B cell (primary cell): ENCODE data around the gene IRGQ. TPM values are rescaled to one million over a fixed set of nuclear protein-coding genes. Genes with fewer than 3 reads are reported as not detected.

ENCODE experiments used
- ATAC-seq: fragments of 200-7000 bp; cut with Tn5 transposase; one replicate; pipeline ENCODE4 v1.10.0; 2021; ENCODE audit warnings: low read depth, mild to moderate bottlenecking, moderate number of reproducible peaks, moderate library complexity
- CTCF ChIA-PET: fragments of 350-600 bp; sonication (Branson Sonifier 250); formaldehyde crosslinking; loops from one replicate; lab custom pipeline; 2021; ENCODE audit warnings: antibody characterized with exemption, inconsistent platforms; lab: Charles Lee
- POLR2A ChIA-PET: fragments of 350-600 bp; sonication (Branson Sonifier 250); formaldehyde crosslinking; loops from one replicate; lab custom pipeline; 2021; ENCODE audit warnings: antibody characterized with exemption; lab: Charles Lee
- DNase-seq: peaks from one replicate; pipeline ENCODE4 v3.0.0; 2013
- H2AFZ ChIP-seq: 2 replicates; pipeline ENCODE4 v1.6.1; 2012; ENCODE audit warnings: mild to moderate bottlenecking, low read depth, low read length; ENCODE audit not compliant: insufficient read depth, poor library complexity, severe bottlenecking
- H3K27ac ChIP-seq, 2 donors: 1 replicate in 1 of 2; 2 replicates in 1 of 2; pipeline ENCODE4 v1.5.1; 2012 to 2013; ENCODE audit warnings: low read length in 2 of 2, mild to moderate bottlenecking in 2 of 2, moderate library complexity in 1 of 2
- H3K27me3 ChIP-seq, 4 experiments: fragments of 200-600 bp in 1 of 4; sonication (generic) in 1 of 4; replicated peaks in 1 of 4; 1 replicate in 2 of 4; 2 replicates in 2 of 4; pipeline versions ENCODE4 v1.6.1 to v1.7.0; 2013 to 2016; ENCODE audit warnings: low read length in 3 of 4, mild to moderate bottlenecking in 2 of 4, mixed read lengths in 1 of 4, moderate library complexity in 1 of 4; ENCODE audit not compliant: insufficient read depth in 4 of 4, control insufficient read depth in 3 of 4; ENCODE audit errors: control extremely low read depth in 1 of 4
- H3K36me3 ChIP-seq, 2 experiments: replicated peaks in 1 of 2; 1 replicate in 1 of 2; 2 replicates in 1 of 2; pipeline versions ENCODE4 v1.6.1 to v1.7.1; 2013; ENCODE audit warnings: low read length in 1 of 2; ENCODE audit not compliant: insufficient read depth in 2 of 2, control insufficient read depth in 1 of 2; ENCODE audit errors: control extremely low read depth in 1 of 2, extremely low read depth in 1 of 2
- H3K4me1 ChIP-seq, 2 donors: fragments of 200-600 bp in 1 of 2; sonication (generic) in 1 of 2; 1 replicate in 1 of 2; 2 replicates in 1 of 2; pipeline versions ENCODE4 v1.5.1 to v1.6.1; 2013 to 2017; ENCODE audit warnings: low read length in 2 of 2; ENCODE audit not compliant: control insufficient read depth in 2 of 2, insufficient read depth in 2 of 2
- H3K4me2 ChIP-seq: replicated peaks from 2 replicates; pipeline ENCODE3; 2012; ENCODE audit warnings: mild to moderate bottlenecking, low read depth, low read length; ENCODE audit not compliant: poor library complexity, severe bottlenecking
- H3K4me3 ChIP-seq, 5 experiments: fragments of 200-600 bp in 1 of 5; sonication (generic) in 1 of 5; 1 replicate in 3 of 5; 2 replicates in 2 of 5; pipeline versions ENCODE4 v1.5.1 to v1.7.0; 2011 to 2016; ENCODE audit warnings: low read length in 4 of 5, mild to moderate bottlenecking in 4 of 5, low read depth in 2 of 5, control low read depth in 1 of 5, moderate library complexity in 1 of 5; ENCODE audit not compliant: insufficient read depth in 1 of 5; ENCODE audit errors: control extremely low read depth in 1 of 5, extremely low read depth in 1 of 5
- H3K79me2 ChIP-seq: fragments of 200-600 bp; sonication (generic); one replicate; pipeline ENCODE4 v1.6.0; 2016; ENCODE audit warnings: low read length; ENCODE audit not compliant: control insufficient read depth, insufficient read depth
- H3K9ac ChIP-seq: fragments of 200-600 bp; sonication (generic); 2 replicates; pipeline ENCODE4 v1.6.1; 2017; ENCODE audit warnings: mild to moderate bottlenecking, low read length, moderate library complexity
- H3K9me3 ChIP-seq, 3 donors: one replicate each; pipeline versions ENCODE4 v1.6.1 to v1.7.1; 2013; ENCODE audit warnings: low read length in 2 of 3; ENCODE audit not compliant: control insufficient read depth in 2 of 3, insufficient read depth in 1 of 3; ENCODE audit errors: control extremely low read depth in 1 of 3
- H4K20me1 ChIP-seq: 2 replicates; pipeline ENCODE4 v1.6.0; 2012; ENCODE audit warnings: mild to moderate bottlenecking, low read length; ENCODE audit not compliant: insufficient read depth, control insufficient read depth, poor library complexity, severe bottlenecking
- H3K27ac Mint-ChIP-seq: one replicate; pipeline ENCODE4 v1.8.0; 2021; ENCODE audit warnings: mixed read lengths
- H3K27me3 Mint-ChIP-seq: one replicate; pipeline ENCODE4 v1.8.0; 2021; ENCODE audit warnings: mixed read lengths
- H3K4me1 Mint-ChIP-seq: one replicate; pipeline ENCODE4 v1.8.0; 2021; ENCODE audit warnings: mixed read lengths
- H3K4me3 Mint-ChIP-seq: one replicate; pipeline ENCODE4 v1.8.0; 2021; ENCODE audit warnings: mixed read lengths
- H3K9me3 Mint-ChIP-seq: one replicate; pipeline ENCODE4 v1.8.0; 2022; ENCODE audit warnings: mixed read lengths; ENCODE audit not compliant: insufficient read depth
- EZH2 ChIP-seq: IDR thresholded peaks from 2 replicates; pipeline ENCODE4 v1.6.1; 2012; ENCODE audit warnings: borderline replicate concordance, low read depth, mild to moderate bottlenecking, moderate library complexity, low read length; ENCODE audit not compliant: insufficient read depth, poor library complexity, severe bottlenecking
- WGBS: methylation state at CpG from one replicate; pipeline ENCODE4 v1.1.5; 2013; ENCODE audit warnings: missing lambda C conversion rate; ENCODE audit not compliant: insufficient coverage; 5-methylcytosine and 5-hydroxymethylcytosine counted together
- intact Hi-C: fragments of 100-400 bp; cut with micrococcal nuclease; formaldehyde crosslinking; loops from one replicate; pipeline ENCODE4 v1.10.0; 2022
- polyA plus RNA-seq: library from polyadenylated mRNA; depleted of rRNA; stranded (reverse); fragments of >200 nt; gene quantifications from 2 replicates; pipeline ENCODE4 v1.2.3, GENCODE V29; 2012
- total RNA-seq, 2 donors: library from RNA; stranded (reverse); fragments of 120-200 nt in 1 of 2; gene quantifications; 1 replicate in 1 of 2; 2 replicates in 1 of 2; pipeline versions ENCODE4 v1.2.3 to v1.2.4, GENCODE V29; 2013 to 2022
- TF ChIP-seq, protein P1 (sequence below): fragments of 200-600 bp; IDR thresholded peaks from one replicate; pipeline ENCODE4 v1.8.0; 2022; ENCODE audit warnings: antibody characterized with exemption, mild to moderate bottlenecking

The IRGQ gene
- total and polyA plus RNA-seq, 2 donors (not counting 1 experiment from before 2014, with no cell fraction given) = 20.3 to 22.6 TPM

GRCh38 chr19:43619262-43620060 is 23.5 kb upstream of the IRGQ start, which contains the start of gene ZNF428:
Gene ZNF428, minus strand, starts transcription at chr19:43619629. Its CDS starts 5,325 bp downstream, at chr19:43614304.
- ChIA-PET POLR2A (interaction anchor here (1.3 kb wide), 1 partner anchor 87 kb away, joined by 3 read pairs; the partner anchor contains the start of gene ZNF575), CTCF (no interaction called here)
- ATAC-seq (peak; percentile 86), DNase-seq (peak; percentile 92)
- intact Hi-C loops = loop anchor here (1.0 to 2.0 kb wide), 8 partner anchors 19 to 155 kb away; partner anchors contain the start of genes CADM4, IRGQ, PINLYP and SMG9
- H3K27me3 Mint-ChIP-seq = no peaks in the 10 kb centered on the region
- Histone ChIP-seq H3K79me2 (peaks cover 22% of the 10 kb centered on the region), H3K27me3 (no peaks in the 10 kb centered on the region), H3K4me1 (peaks cover 14 to 15% of the 10 kb centered on the region in 2 donors), H2AFZ (peak within 1 kb of the TSS; percentile 94), H3K36me3 (no peaks in the 10 kb centered on the region), H3K4me2 (peak within 1 kb of the TSS; percentile 79), H3K27ac (peak within 1 kb of the TSS; percentile 84 to 88), H3K9ac (peak within 1 kb of the TSS; percentile 86), H3K9me3 (peaks cover 0 to 12% (median 0%) of the 10 kb centered on the region in 3 donors), H3K4me3 (peak within 1 kb of the TSS; percentile 54 to 86 (median 80)), H4K20me1 (peaks cover 15% of the 10 kb centered on the region)
- H3K4me3 Mint-ChIP-seq = peak within 1 kb of the TSS; percentile 98
- H3K9me3 Mint-ChIP-seq = no peaks in the 10 kb centered on the region
- peak within 1 kb of the TSS; percentile 99 for H3K27ac Mint-ChIP-seq
- TF ChIP-seq EZH2 = no peak
- TF ChIP-seq, protein P1, sequence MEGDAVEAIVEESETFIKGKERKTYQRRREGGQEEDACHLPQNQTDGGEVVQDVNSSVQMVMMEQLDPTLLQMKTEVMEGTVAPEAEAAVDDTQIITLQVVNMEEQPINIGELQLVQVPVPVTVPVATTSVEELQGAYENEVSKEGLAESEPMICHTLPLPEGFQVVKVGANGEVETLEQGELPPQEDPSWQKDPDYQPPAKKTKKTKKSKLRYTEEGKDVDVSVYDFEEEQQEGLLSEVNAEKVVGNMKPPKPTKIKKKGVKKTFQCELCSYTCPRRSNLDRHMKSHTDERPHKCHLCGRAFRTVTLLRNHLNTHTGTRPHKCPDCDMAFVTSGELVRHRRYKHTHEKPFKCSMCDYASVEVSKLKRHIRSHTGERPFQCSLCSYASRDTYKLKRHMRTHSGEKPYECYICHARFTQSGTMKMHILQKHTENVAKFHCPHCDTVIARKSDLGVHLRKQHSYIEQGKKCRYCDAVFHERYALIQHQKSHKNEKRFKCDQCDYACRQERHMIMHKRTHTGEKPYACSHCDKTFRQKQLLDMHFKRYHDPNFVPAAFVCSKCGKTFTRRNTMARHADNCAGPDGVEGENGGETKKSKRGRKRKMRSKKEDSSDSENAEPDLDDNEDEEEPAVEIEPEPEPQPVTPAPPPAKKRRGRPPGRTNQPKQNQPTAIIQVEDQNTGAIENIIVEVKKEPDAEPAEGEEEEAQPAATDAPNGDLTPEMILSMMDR = no peak
- H3K4me1 Mint-ChIP-seq = peaks cover 27% of the 10 kb centered on the region
- WGBS = under 1% methylated on average over 81 of the region's 81 CpGs
